Testis (tissue), 2 donors: ENCODE measurements around the gene STK17A.

Experiments used
- POLR2A ChIP-seq: fragments of 450-650 bp; IDR thresholded peaks from one replicate; pipeline ENCODE4 v1.6.1; 2017; ENCODE audit warnings: antibody characterized with exemption, mild to moderate bottlenecking, moderate library complexity
- TF ChIP-seq, protein P1 (sequence below), 3 experiments: fragments of 450-650 bp in 2 of 3; fragments of 200-600 bp in 1 of 3; sonication (generic) in 1 of 3; IDR thresholded peaks; one replicate each; pipeline ENCODE4 v1.5.1; 2016 to 2019; ENCODE audit warnings: antibody characterized with exemption in 3 of 3, mild to moderate bottlenecking in 2 of 3, moderate library complexity in 1 of 3

DNA sequence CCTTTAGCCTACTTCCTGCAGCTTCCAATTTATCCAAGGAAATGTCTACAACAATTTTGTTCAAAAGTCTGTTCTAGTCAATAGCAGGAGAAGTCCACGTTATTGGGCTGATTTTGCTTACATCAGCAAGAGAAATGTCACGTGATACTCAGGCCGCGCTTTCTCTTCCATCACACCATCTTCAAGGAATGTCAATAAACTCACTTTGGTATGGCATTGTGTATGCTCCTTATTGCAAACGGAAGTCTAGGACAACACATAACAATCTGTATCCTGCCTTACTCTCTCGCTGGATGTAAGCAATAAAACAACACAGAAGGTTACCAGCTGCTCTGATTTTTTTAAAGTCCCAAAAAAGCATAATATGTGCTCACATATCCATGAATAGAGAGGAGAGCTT, 17.1 kb upstream of the STK17A start:
- TF ChIP-seq, protein P1, sequence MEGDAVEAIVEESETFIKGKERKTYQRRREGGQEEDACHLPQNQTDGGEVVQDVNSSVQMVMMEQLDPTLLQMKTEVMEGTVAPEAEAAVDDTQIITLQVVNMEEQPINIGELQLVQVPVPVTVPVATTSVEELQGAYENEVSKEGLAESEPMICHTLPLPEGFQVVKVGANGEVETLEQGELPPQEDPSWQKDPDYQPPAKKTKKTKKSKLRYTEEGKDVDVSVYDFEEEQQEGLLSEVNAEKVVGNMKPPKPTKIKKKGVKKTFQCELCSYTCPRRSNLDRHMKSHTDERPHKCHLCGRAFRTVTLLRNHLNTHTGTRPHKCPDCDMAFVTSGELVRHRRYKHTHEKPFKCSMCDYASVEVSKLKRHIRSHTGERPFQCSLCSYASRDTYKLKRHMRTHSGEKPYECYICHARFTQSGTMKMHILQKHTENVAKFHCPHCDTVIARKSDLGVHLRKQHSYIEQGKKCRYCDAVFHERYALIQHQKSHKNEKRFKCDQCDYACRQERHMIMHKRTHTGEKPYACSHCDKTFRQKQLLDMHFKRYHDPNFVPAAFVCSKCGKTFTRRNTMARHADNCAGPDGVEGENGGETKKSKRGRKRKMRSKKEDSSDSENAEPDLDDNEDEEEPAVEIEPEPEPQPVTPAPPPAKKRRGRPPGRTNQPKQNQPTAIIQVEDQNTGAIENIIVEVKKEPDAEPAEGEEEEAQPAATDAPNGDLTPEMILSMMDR (IDR thresholded peaks at IDR 0.05): no peak
- no peak for TF ChIP-seq POLR2A
